OCI-M1 (cell line): Measurements from ENCODE around the gene GRPEL1.

Experiments
- DNase-seq: peaks from one replicate; lab custom pipeline; 2025; lab: John Stamatoyannopoulos, UW

GRPEL1 gene

GRCh38 chr4:7023486-7023885 is 44.4 kb downstream of the GRPEL1 start:
- DNase-seq: no peak

DNA sequence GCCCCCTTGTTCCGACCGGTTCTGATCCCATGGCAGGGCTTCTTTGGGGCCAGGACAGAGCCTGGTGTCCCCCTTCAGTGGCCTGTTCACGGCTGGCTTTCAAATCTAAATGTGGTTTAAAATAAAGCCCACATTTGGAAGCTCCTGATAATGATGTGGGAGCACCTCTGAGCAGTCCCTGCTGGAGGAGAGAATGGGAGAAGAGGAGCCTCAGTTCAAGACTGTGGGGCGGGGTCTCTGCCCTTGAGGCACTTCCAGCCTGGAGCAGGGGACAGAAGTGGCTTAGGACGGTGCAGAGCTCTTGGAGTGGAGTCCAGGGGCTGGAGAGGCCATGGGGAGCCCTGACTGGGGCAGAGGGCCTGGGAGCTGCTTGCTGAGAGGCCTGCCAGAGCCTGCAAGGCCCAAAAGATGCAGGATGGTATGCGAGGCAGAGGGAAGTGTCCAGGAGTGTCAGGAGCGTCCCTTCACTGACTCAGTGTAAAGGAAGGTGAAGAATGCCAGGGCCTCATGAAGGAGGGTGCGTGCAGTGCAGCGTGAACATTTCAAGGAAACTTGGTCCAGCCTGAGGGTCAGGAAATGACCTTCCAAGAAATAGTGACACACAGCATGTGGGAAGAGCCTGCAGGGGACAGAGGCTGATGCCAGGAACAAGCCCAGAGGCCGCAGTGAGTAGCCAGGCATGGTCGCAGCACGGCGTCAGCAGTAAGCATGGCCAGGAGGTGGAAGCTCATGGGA is 45.8 kb downstream of the GRPEL1 start:
- no peak for DNase-seq

- DNase-seq: no peak
Measured at GRCh38 chr4:7021355-7021754, 46.5 kb downstream of the GRPEL1 start.

- no peak for DNase-seq
Measured at GRCh38 chr4:7020856-7021255, 47.0 kb downstream of the GRPEL1 start.

DNA sequence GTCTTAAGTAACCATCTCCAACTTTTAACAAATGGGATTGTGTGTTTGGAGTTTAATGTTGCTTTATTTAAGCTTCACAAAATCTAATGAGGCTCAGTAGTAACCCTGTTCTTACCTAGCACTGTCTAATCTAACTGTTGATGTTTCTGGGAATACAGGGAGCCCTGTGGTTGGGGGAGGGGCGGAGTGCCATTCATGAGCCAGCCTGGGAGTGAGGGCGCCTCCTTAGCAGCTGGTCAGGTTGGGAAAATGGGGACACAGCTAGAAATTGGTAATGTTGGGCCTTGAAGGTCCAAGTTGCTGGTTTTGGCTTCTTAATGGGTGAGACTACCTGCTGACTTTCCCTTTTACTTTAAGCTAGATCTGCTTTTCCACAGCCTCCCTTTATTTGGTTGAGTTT is 47.6 kb downstream of the GRPEL1 start:
- DNase-seq: no peak

GRCh38 chr4:7019367-7019766 is 48.5 kb downstream of the GRPEL1 start:
- no peak for DNase-seq

- DNase-seq: no peak
Measured at GRCh38 chr4:7018281-7018680, 49.6 kb downstream of the GRPEL1 start.

DNA sequence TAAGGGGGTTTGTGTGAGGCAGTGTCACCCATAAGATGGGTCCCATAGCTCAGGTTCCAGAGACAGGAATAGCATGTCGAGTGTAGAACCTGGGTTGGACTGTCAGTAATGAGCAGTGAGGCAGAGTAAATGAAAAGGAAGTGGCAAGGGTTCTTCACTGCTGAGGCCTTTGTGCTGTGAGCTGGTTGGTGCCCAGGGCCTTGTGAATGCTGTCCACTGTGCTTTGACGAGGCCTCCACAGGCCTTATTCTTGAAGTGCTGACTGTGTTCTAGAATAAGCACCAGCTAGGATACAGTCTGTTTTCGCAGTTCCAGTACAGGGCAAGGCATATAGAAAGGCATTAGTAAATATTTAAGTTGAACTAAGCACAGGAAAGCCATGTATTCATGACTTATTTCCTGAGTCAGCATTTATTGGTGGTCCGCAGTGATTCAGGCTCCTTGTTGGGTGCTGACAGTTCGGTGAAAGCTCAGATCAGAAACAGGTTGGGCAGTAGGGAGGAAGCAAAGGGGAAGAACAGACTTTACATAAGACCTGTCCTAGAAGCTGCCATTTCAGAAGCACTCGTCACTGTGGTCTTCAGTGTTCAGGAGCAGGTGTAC is 50.3 kb downstream of the GRPEL1 start:
- DNase-seq: no peak

DNA sequence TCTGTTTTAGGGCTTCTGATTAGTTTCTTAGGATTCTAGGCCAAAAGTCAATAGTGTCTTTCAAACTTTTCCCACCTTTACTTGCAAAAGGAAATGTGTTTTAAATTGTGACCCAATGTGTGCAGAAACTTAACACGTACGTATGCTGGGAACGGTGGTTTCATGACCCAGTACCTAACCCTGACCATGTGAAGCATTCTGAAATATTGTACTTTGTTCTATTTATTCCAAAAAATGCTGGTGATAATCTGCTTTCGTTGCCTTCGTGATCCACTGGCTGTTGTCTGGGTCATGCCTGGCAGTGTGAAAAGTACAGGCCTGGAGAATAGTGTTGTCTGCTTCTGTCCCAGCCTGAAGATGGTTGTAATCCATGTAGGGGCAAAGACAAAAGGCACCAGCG is 51.4 kb downstream of the GRPEL1 start:
- DNase-seq: no peak

DNA sequence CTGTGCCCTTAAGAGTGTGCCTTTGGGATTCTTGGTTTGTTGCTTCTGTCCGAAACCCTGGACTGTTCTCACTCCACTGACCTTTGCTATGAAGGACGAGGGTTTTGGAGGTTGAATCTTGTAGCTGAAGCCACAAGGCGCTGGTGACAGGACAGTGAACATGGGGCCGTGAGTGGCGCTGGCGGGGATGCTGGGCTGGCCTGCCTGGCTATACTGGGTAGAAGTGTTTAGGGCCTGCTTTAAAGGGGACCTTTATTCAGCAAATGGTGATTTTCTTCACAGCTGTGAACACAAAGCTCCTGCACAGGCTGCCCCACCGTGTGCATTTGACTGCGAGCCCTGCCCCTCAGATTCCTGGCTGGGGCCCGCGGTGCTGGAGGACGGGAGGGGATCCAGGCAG is 51.8 kb downstream of the GRPEL1 start:
- DNase-seq: no peak

DNA sequence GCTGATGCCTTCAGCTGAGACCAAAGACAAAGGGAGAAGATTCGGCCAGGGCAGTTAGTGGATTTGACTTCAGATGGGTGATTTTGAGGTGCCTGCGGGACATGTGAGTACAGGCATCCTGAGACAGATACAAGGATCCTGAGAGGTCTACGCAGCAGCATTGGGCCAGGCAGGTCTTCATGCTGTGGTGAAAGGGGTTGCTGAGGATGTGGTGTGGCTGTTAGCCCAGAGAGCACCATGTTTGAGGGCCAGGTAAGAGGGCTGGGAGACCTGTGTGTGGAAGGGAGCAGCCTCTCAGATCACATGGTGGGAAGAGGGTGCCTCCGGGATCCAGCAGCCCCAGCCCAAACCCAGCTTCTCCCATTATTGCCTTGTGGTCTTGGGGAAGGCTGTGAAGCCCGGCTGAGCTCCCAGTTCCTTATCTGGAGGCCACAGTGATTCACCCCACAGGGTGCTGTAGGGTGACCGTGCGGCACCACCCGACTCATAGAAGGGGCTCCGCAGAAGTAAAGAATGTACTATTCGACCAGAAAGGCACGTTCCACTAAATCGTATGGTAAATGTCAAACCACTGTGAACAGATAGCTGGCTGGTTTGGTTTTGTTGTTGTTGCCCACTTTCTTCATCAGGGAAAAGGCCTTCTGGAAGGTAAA is 52.4 kb downstream of the GRPEL1 start:
- DNase-seq: no peak

DNA sequence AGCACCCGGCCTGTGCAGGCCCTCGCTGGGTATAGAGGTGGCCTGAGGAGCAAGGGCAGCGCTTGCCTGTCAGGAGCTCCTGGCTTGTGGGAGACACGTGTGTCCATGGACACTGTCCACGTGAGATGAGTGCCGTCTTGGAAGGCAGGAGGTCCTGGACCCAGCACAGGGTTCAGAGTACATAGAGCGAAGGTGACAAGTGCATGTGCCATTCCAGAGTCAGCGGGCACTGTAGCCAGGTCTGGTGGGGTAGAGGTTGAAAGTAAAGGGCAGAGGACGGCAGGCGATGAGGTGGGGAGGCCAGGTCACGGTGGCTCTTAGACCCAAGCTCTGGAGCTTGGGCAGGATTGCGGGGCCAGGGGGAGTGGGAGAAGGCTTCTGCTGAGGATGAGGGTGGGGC is 53.0 kb downstream of the GRPEL1 start:
- DNase-seq: no peak

GRCh38 chr4:7013175-7013574 is 54.7 kb downstream of the GRPEL1 start:
- DNase-seq: no peak

- no peak for DNase-seq
Measured at GRCh38 chr4:7009564-7009963, 58.3 kb downstream of the GRPEL1 start.
